Spleen (tissue), 11 donors: ENCODE results near the gene UQCC2. TPM values are rescaled to one million over a fixed set of nuclear protein-coding genes. Genes with fewer than 3 reads are reported as not detected.

Experiments
- DNase-seq: peaks from one replicate; pipeline ENCODE4 v3.0.0-alpha.2; 2020
- H3K27ac ChIP-seq, 8 donors: fragments of 200-600 bp; sonication (generic) in 7 of 8; 1 replicate in 4 of 8; 2 replicates in 4 of 8; pipeline versions ENCODE4 v1.5.0 to v1.8.0; 2016 to 2021; ENCODE audit warnings: inconsistent platforms in 4 of 8, mild to moderate bottlenecking in 4 of 8, moderate library complexity in 1 of 8
- H3K27me3 ChIP-seq, 7 donors: fragments of 200-600 bp; sonication (generic) in 6 of 7; replicated peaks in 1 of 7; 1 replicate in 4 of 7; 2 replicates in 3 of 7; pipeline versions ENCODE4 v1.5.0 to v1.8.0; 2016 to 2021; ENCODE audit warnings: inconsistent platforms in 3 of 7, mild to moderate bottlenecking in 1 of 7
- H3K36me3 ChIP-seq, 6 donors: fragments of 200-600 bp; sonication (generic) in 5 of 6; 1 replicate in 4 of 6; 2 replicates in 2 of 6; pipeline versions ENCODE4 v1.5.0 to v1.8.0; 2016 to 2021; ENCODE audit warnings: inconsistent platforms in 2 of 6
- H3K4me1 ChIP-seq, 6 donors: fragments of 200-600 bp; sonication (generic) in 5 of 6; 1 replicate in 3 of 6; 2 replicates in 3 of 6; pipeline versions ENCODE4 v1.5.0 to v1.8.0; 2016 to 2021; ENCODE audit warnings: inconsistent platforms in 3 of 6
- H3K4me3 ChIP-seq, 8 donors: fragments of 200-600 bp; sonication (generic) in 7 of 8; 1 replicate in 4 of 8; 2 replicates in 4 of 8; pipeline versions ENCODE4 v1.5.0 to v1.8.0; 2016 to 2021; ENCODE audit warnings: inconsistent platforms in 4 of 8, mild to moderate bottlenecking in 4 of 8, moderate library complexity in 2 of 8
- H3K9me3 ChIP-seq, 8 donors: fragments of 200-600 bp; sonication (generic) in 7 of 8; 1 replicate in 4 of 8; 2 replicates in 4 of 8; pipeline versions ENCODE4 v1.5.0 to v1.8.0; 2016 to 2021; ENCODE audit warnings: inconsistent platforms in 4 of 8
- CTCF ChIP-seq, 11 experiments: fragments of 200-600 bp in 7 of 11; fragments of 450-650 bp in 4 of 11; sonication (generic) in 4 of 11; IDR thresholded peaks in 8 of 11; conservative IDR thresholded peaks in 3 of 11; 1 replicate in 7 of 11; 2 replicates in 4 of 11; pipeline versions ENCODE4 v1.4.0 to v1.8.0; 2016 to 2021; ENCODE audit warnings: antibody characterized with exemption in 11 of 11, inconsistent platforms in 4 of 11, mild to moderate bottlenecking in 1 of 11
- POLR2A ChIP-seq, 3 donors: fragments of 450-650 bp; IDR thresholded peaks; one replicate each; pipeline ENCODE4 v1.5.1; 2017; ENCODE audit warnings: antibody characterized with exemption in 3 of 3, mild to moderate bottlenecking in 1 of 3
- POLR2AphosphoS5 ChIP-seq, 3 donors: sonication (generic); formaldehyde crosslinking; IDR thresholded peaks; one replicate each; pipeline ENCODE4 v1.5.1; 2017; ENCODE audit warnings: antibody characterized with exemption in 3 of 3
- WGBS, 5 donors: extraction: QIAGEN DNeasy Blood & Tissue Kit in 3 of 5; methylation state at CpG; one replicate each; pipeline versions ENCODE4 v1.1.5 to v1.1.7; 2013 to 2018; 5-methylcytosine and 5-hydroxymethylcytosine counted together
- intact Hi-C: fragments of 100-400 bp; cut with DNase I; formaldehyde crosslinking; loops from one replicate; pipeline ENCODE4 v1.15.0; 2023; ENCODE audit warnings: low total_unique reads
- polyA plus RNA-seq, 3 donors: library from polyadenylated mRNA; stranded (reverse); fragments of 200-250 nt; gene quantifications; one replicate each; pipeline ENCODE4 v1.2.1, GENCODE V29; 2013
- total RNA-seq, 7 donors: library from RNA; depleted of rRNA in 3 of 7; stranded (reverse); fragments of >200 nt in 3 of 7; fragmentation: NEBNext Ultra II Directional in 4 of 7; extraction: Animal tissue kit (Norgen Biotek cat#: 25700) in 4 of 7; gene quantifications; one replicate each; pipeline versions ENCODE4 v1.1.0 to v1.2.1, GENCODE V29; 2016 to 2021
- donor health status: healthy with polysubstance abuse.
- donor health status: DM: no; HTN: no; CAD: no; lungs with moderate emphysema.
- donor health status: DM: no; HTN: no; CAD: no.
- donor health status: Bipolar disorder and iron deficiency.
- donor health status: healthy.
- donor health status: DM: no; HTN: no; CAD: no.
- donor health status: DM: yes; HTN: yes; CAD: no.

Gene UQCC2
- total and polyA plus RNA-seq, 10 donors, result 8.7 to 77.0 (median 34.1) TPM

DNA sequence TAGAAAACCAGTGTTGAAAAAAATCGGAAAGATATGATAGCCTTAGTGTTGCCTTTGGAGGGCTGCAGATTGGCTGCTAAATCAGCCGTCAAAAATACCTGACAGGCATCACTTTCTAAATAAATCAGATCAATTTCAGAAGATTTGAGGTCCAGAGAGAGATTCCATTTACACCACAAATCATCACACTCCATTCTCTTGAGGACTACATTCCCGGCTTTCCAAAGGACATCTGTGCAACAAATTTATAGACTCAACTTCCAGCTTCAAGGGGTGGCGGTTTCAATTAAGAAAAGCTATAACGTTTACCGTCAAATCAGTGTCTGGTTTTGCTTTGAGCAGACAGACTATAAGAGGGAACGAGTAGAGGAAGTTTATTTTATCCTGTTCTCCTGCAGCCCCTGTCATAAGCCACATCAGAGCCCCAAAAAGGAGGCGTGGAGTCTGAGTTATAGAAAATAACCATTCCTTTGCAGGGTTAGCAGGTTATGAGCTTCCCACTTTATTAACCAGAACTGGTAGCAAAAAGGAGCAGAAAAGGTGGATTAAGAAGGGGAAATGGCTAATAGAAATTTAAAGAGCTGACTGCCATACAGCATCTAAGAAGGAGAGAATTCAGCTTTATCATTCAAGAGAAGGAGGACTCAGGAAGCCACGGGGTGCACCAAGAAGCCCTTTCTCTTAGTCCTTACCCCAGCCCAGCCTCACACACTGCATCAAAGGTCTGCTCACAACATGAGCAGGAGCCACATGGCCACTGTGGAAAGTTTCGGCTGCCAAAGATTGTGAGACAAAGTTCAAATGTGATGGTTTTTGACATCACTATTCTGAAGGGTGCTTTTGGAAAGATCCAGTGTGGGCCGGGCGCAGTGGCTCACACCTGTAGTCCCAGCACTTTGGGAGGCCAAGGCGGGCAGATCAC is 12.9 kb upstream of the UQCC2 start:
- Histone ChIP-seq H3K4me1 (peaks cover 0 to 17% (median 9%) of the 10 kb centered on the region in 6 donors), H3K27ac (no peak overlapping the region), H3K27me3 (peaks cover 0 to 15% (median 0%) of the 10 kb centered on the region in 7 donors), H3K9me3 (no peaks in the 10 kb centered on the region), H3K4me3 (no peak overlapping the region), H3K36me3 (peaks cover 0 to 5% (median 0%) of the 10 kb centered on the region in 6 donors)
- WGBS, 5 donors, result 64 to 68% (median 65%) methylated on average over 12 to 13 of the region's 13 CpGs
- intact Hi-C loops, result no loop called here
- peak; percentile 21 for DNase-seq
- no peak for TF ChIP-seq POLR2AphosphoS5 (IDR thresholded peaks at IDR 0.05)
- no peak for TF ChIP-seq POLR2A (IDR thresholded peaks at IDR 0.05)
- no peak for TF ChIP-seq CTCF (IDR thresholded peaks at IDR 0.05 in 8 of 11, conservative IDR thresholded peaks at IDR 0.05 in 3 of 11)

DNA sequence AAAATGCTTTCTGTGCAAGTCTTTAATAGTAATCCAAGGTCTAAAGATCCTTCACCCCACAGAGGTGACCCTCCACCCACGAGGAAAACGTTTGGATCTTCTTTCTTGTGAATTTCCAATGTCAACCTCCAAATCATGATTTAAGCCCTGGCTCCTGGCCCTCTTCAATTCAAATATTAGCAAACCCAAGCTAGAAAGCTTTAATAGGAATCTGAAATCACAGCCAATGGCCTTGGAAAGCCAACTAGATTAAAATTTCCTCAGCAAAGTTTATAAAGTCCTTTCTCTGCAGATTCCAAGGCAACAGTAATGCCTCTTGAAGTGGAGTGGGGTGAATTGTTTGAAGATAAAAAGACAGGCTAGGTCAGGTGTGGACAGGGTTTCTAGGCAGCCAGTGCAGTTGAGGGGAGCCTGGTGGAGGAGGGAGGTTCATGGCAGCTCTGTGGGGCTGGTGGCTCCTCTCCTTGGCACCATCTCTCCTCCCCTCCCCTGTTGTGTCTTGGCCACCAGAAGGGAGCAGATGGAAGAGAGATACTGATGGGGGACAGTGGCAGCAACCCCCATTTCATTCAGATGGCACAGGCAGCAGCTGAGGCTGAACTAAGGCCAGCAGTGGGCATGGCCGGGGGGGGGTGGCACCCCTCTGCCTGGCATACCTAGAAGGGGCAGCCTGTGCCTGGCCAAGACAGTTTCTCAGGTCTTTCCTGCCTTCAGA is 12.0 kb upstream of the UQCC2 start:
- WGBS, 5 donors, result 57 to 70% (median 67%) methylated on average over 3 of the region's 3 CpGs

GRCh38 chr6:33722103-33722623 is 10.7 kb upstream of the UQCC2 start:
- WGBS, 5 donors, result 80 to 94% (median 83%) methylated on average over 5 of the region's 5 CpGs
- H3K36me3 ChIP-seq, result no peaks in the 10 kb centered on the region
- no peak overlapping the region for H3K27ac ChIP-seq
- no peak overlapping the region for H3K4me3 ChIP-seq
- peak; percentile 18 for DNase-seq
- intact Hi-C loops, result no loop called here
- no peaks in the 10 kb centered on the region for H3K9me3 ChIP-seq
- TF ChIP-seq CTCF (IDR thresholded peaks at IDR 0.05 in 8 of 11, conservative IDR thresholded peaks at IDR 0.05 in 3 of 11) (no peak), POLR2AphosphoS5 (IDR thresholded peaks at IDR 0.05) (no peak), POLR2A (IDR thresholded peaks at IDR 0.05) (no peak)
- H3K4me1 ChIP-seq, result peaks cover 0 to 16% (median 2%) of the 10 kb centered on the region in 6 donors
- peaks cover 0 to 15% (median 0%) of the 10 kb centered on the region in 7 donors for H3K27me3 ChIP-seq

More for the DNA sequence above, 12.0 kb upstream of the UQCC2 start:
- no peak overlapping the region for H3K4me3 ChIP-seq
- H3K27me3 ChIP-seq, result peaks cover 0 to 15% (median 0%) of the 10 kb centered on the region in 7 donors
- no peak overlapping the region for H3K27ac ChIP-seq
- intact Hi-C loops, result no loop called here
- peaks cover 0 to 5% (median 0%) of the 10 kb centered on the region in 6 donors for H3K36me3 ChIP-seq
- TF ChIP-seq POLR2A (IDR thresholded peaks at IDR 0.05) (no peak), CTCF (IDR thresholded peaks at IDR 0.05 in 8 of 11, conservative IDR thresholded peaks at IDR 0.05 in 3 of 11) (no peak), POLR2AphosphoS5 (IDR thresholded peaks at IDR 0.05) (no peak)
- DNase-seq, result peak; percentile 25
- no peaks in the 10 kb centered on the region for H3K9me3 ChIP-seq
- H3K4me1 ChIP-seq, result peaks cover 0 to 18% (median 9%) of the 10 kb centered on the region in 6 donors
